Measurements from ENCODE around the gene HPCAL4. TPM values are rescaled to one million over a fixed set of nuclear protein-coding genes. Genes with fewer than 3 reads are reported as not detected.

The HPCAL4 gene
- total RNA-seq (10 to 100 TPM in 4 of 5 experiments, 1 to 10 TPM in 1; 2.9 to 49.0 (median 18.7) TPM), polyA plus RNA-seq (1 to 10 TPM; 3.6 to 9.4 TPM), total RNA-seq (53.3 reads per million, percentile 72 among the genes with 10 or more reads in this experiment)

DNA sequence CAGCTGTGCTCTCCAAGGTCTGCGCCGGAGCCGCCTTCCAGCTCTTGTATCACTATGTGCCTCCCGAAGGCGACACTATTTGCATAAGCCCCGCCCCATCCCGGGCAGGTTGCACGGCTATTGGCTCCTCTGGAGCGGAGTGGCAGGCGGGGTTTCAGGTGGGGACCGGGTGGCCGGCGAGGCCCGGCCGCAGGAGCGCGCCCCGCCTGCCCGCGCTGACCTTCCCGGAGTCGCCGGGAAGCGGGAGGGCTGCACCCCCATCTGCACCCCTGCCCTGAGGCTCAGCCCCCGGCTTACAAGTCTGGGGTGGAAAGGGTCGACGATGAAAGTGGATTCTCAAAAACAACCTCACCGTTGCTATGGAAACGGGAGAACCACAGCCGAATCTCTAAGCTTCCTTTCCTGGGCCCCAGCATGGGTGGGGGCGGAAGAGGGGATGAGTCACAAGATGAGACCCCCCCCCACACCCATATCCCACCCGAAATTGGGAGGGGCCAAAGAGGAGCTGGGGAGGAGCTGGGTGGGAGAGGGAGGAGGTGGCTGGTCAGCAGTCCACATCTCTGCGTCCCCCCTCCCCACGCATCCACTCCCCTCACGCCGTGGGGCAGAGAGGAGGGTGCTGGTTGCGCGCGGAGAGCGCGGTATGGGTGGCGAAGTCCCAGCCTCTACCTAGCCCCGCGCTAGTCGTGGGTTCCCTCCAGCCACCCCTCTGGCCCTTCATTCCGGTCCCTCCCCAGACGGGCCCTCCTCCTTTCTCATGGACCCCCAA is at the start of gene HPCAL4:
Gene HPCAL4 (minus strand): TSS at position 51 of the 769 bp plus-strand sequence. CDS start 6,830 bp downstream, outside the sequence.
- peak within 1 kb of the TSS; percentile 71 to 90 (median 86) for H3K4me3 Mint-ChIP-seq
- Histone ChIP-seq H3K4me3 (ENCODE audit: low read length) (peak within 1 kb of the TSS; percentile 89), H3K9me3 (ENCODE audit: control insufficient read depth in 2 of 3, low read length in 3 of 3) (no peaks in the 10 kb centered on the region), H3K27ac (ENCODE audit: low read depth, low read length) (peak within 1 kb of the TSS; percentile 69), H3K36me3 (ENCODE audit: control insufficient read depth in 2 of 3, insufficient read depth in 3 of 3, low read length in 3 of 3) (no peaks in the 10 kb centered on the region), H3K4me1 (ENCODE audit: control insufficient read depth in 2 of 2, insufficient read depth in 2 of 2, low read length in 2 of 2) (peaks cover 21 to 36% of the 10 kb centered on the region in 2 donors), H3K27me3 (ENCODE audit: control insufficient read depth in 2 of 2, insufficient read depth in 2 of 2, low read length in 2 of 2) (no peaks in the 10 kb centered on the region)
- H3K27ac Mint-ChIP-seq, result peak within 1 kb of the TSS; percentile 60 to 93 (median 84)
- H3K27me3 Mint-ChIP-seq, result peaks cover 0 to 64% (median 13%) of the 10 kb centered on the region in 5 donors
- ATAC-seq (peak; percentile 93), DNase-seq (peak; percentile 79 to 93 (median 88))
- ChIA-PET CTCF (interaction anchor here (0.5 to 2.5 kb wide), 5 partner anchors 12 to 1233 kb away, joined by 3 to 19 read pairs (median 4); partner anchors contain the start of gene NT5C1A), POLR2A (interaction anchor here (0.6 to 6.2 kb wide), 10 partner anchors 9 to 474 kb away, joined by 3 to 76 read pairs (median 3); partner anchors contain the start of genes NT5C1A and PPIE)
- no peaks in the 10 kb centered on the region for H3K9me3 Mint-ChIP-seq
- intact Hi-C loops (cut with micrococcal nuclease), result loop anchor here (1.0 to 5.0 kb wide), 10 partner anchors 7 to 841 kb away; partner anchors contain the start of genes PPIE (in 2 of the 2), CAP1 (in 1 of the 2), MYCBP (in 1 of the 2) and MYCL (in 1 of the 2)
- no peaks in the 10 kb centered on the region for H3K36me3 Mint-ChIP-seq
- H3K4me1 Mint-ChIP-seq, result peaks cover 22 to 48% (median 28%) of the 10 kb centered on the region in 7 donors

DNA sequence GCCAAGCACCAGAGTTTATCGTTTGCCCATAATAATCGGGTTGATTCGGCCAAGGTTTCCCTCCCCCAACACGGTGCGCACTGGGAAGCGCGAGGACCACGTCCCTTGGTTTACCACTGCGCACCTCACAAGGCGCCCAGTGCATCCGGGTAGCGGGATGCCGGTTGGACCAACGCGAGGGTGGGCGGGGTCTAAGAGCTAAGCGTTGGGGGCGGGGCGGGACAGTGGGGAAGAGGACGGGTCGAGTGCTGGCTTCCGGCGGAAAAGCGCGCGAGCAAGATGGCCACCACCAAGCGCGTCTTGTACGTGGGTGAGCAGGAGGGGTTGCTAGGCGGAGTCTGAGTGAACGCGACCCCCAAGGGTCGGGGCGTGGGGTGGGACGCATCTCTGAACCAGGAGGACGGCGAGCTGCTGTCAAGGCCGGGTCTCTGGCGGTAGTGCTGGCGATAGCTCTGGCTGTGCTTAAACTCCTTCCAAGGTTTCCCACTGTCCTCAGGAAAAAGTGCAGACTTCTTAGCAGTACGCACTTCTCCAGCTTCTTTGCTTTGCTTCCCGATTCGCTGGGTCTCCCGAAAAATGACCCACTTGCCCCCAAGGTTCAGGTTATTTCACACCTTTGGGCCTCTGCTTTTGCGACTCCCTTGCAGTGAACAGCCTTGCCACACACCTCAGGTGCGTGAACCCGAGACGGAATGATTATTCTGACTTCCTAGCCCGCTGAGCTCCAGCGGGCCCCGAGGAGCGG is 47.6 kb upstream of the HPCAL4 start, which contains the start of gene PPIE:
Gene PPIE (plus strand): TSS at position 261 of the 745 bp plus-strand sequence. CDS start 19 bp downstream, at position 280.
- intact Hi-C loops (cut with micrococcal nuclease), result loop anchor here (1.0 to 10.0 kb wide), 7 partner anchors 18 to 866 kb away; partner anchors contain the start of genes HPCAL4 (in 2 of the 2), BMP8B (in 1 of the 2), MYCBP (in 1 of the 2) and PABPC4 (in 1 of the 2)
- Histone ChIP-seq H3K4me1 (ENCODE audit: control insufficient read depth in 2 of 2, insufficient read depth in 2 of 2, low read length in 2 of 2) (peaks cover 16 to 17% of the 10 kb centered on the region in 2 donors), H3K27me3 (ENCODE audit: control insufficient read depth in 2 of 2, insufficient read depth in 2 of 2, low read length in 2 of 2) (no peaks in the 10 kb centered on the region), H3K4me3 (ENCODE audit: low read length) (peak within 1 kb of the TSS; percentile 88), H3K9me3 (ENCODE audit: control insufficient read depth in 2 of 3, low read length in 3 of 3) (no peaks in the 10 kb centered on the region), H3K36me3 (ENCODE audit: control insufficient read depth in 2 of 3, insufficient read depth in 3 of 3, low read length in 3 of 3) (peaks cover 19 to 34% (median 23%) of the 10 kb centered on the region in 3 experiments), H3K27ac (ENCODE audit: low read depth, low read length) (peak within 1 kb of the TSS; percentile 74)
- Mint-ChIP-seq H3K9me3 (peaks cover 0 to 7% (median 0%) of the 10 kb centered on the region in 11 donors), H3K27ac (peak within 1 kb of the TSS; percentile 92 to 97 (median 96)), H3K36me3 (peaks cover 10 to 24% (median 18%) of the 10 kb centered on the region in 5 donors), H3K27me3 (peaks cover 2 to 16% (median 11%) of the 10 kb centered on the region in 5 donors), H3K4me3 (peak within 1 kb of the TSS; percentile 86 to 98 (median 96)), H3K4me1 (peaks cover 21 to 44% (median 38%) of the 10 kb centered on the region in 7 donors)
- CTCF ChIA-PET, result interaction anchor here (0.6 to 1.6 kb wide), 5 partner anchors 62 to 824 kb away, joined by 3 to 10 read pairs (median 3); partner anchors contain the start of gene NT5C1A
- ATAC-seq, result peak; percentile 99
- DNase-seq, result peak; percentile 71 to 88 (median 85)
- POLR2A ChIA-PET, result interaction anchor here (0.6 to 1.9 kb wide), 21 partner anchors 10 to 1083 kb away, joined by 3 to 11 read pairs (median 4); partner anchors contain the start of genes HPCAL4, MYCBP and NDUFS5

DNA sequence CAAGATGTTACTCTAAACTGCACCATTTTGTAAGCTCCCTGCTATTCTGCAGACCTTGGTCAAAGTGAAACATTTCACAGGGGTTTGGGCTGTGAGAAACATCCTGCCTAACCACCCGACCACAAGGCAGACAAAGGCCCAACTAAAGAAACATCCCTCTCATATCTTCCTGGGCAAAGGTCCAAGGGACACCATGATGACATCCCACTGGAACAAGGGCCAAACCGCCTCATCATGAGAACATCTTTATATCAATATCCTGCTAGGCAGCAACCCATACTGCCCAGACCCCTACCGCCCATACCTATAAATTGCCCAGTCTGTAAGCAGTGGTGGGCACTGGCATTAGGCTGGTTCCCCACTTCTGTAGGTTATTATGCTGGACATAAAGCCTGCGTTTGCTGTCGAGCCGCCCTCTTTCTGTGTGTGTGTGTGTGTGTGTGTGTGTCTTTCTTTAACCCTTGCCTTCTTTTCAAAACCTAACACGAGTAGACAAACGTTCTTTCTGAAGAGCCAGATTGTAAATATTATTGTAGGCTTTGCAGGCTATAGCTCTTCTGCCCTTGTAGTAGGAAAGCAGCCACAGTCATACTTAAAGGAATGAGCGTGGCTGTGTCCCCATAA is 46.4 kb upstream of the HPCAL4 start:
- Histone ChIP-seq H3K36me3 (ENCODE audit: control insufficient read depth in 2 of 3, insufficient read depth in 3 of 3, low read length in 3 of 3) (peaks cover 9 to 23% (median 12%) of the 10 kb centered on the region in 3 experiments), H3K27ac (ENCODE audit: low read depth, low read length) (no peak overlapping the region), H3K4me3 (ENCODE audit: low read length) (no peak overlapping the region), H3K27me3 (ENCODE audit: control insufficient read depth in 2 of 2, insufficient read depth in 2 of 2, low read length in 2 of 2) (no peaks in the 10 kb centered on the region), H3K9me3 (ENCODE audit: control insufficient read depth in 2 of 3, low read length in 3 of 3) (no peaks in the 10 kb centered on the region), H3K4me1 (ENCODE audit: control insufficient read depth in 2 of 2, insufficient read depth in 2 of 2, low read length in 2 of 2) (peaks cover 16 to 17% of the 10 kb centered on the region in 2 donors)
- peaks cover 9 to 26% (median 18%) of the 10 kb centered on the region in 5 donors for H3K27me3 Mint-ChIP-seq
- ATAC-seq, result no peak
- H3K4me3 Mint-ChIP-seq, result peak overlapping the region in 9 of 10 donors; percentile 1 to 98 (median 86)
- peaks cover 10 to 23% (median 13%) of the 10 kb centered on the region in 5 donors for H3K36me3 Mint-ChIP-seq
- H3K27ac Mint-ChIP-seq, result peak overlapping the region in 4 of 9 donors; percentile 58 to 97 (median 95)
- H3K4me1 Mint-ChIP-seq, result peaks cover 21 to 44% (median 38%) of the 10 kb centered on the region in 7 donors
- intact Hi-C loops (cut with micrococcal nuclease), result loop anchor here (1.0 to 10.0 kb wide), 7 partner anchors 17 to 865 kb away; partner anchors contain the start of genes HPCAL4 (in 2 of the 2), BMP8B (in 1 of the 2), MYCBP (in 1 of the 2) and PABPC4 (in 1 of the 2)
- H3K9me3 Mint-ChIP-seq, result peaks cover 0 to 7% (median 0%) of the 10 kb centered on the region in 11 donors
- CTCF ChIA-PET, result interaction anchor here (0.6 to 1.6 kb wide), 5 partner anchors 63 to 795 kb away, joined by 3 to 10 read pairs (median 4); partner anchors contain the start of gene NT5C1A
- POLR2A ChIA-PET, result interaction anchor here (0.7 to 1.9 kb wide), 10 partner anchors 9 to 1084 kb away, joined by 3 to 6 read pairs (median 4); partner anchors contain the start of genes NDUFS5 and PABPC4
- no peak for DNase-seq

DNA sequence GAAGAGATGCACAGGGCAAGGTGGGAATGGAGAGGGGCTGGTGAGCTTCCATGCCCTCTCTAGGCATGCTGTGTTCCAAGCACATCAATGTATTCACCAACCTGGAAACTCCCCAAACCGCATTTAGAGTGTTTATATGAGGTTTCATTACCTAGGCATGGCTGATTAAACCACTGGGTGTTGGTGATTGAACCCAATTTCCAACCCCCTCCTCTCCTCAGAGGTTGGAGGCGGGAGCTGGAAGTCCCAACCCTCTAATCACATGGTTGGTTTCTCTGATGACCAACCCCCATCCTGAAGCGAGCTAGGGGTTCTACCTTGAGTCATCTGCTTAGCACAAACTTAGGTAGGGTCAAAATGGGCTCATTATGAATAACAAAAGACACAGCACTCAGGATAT is 44.5 kb upstream of the HPCAL4 start:
- H3K4me3 Mint-ChIP-seq, result no peak overlapping the region
- ATAC-seq (no peak), DNase-seq (no peak)
- peaks cover 16 to 34% (median 24%) of the 10 kb centered on the region in 5 donors for H3K27me3 Mint-ChIP-seq
- no peak overlapping the region for H3K27ac Mint-ChIP-seq
- peaks cover 16 to 17% of the 10 kb centered on the region in 2 donors for H3K4me1 ChIP-seq (ENCODE audit: control insufficient read depth in 2 of 2, insufficient read depth in 2 of 2, low read length in 2 of 2)
- peaks cover 16 to 35% (median 29%) of the 10 kb centered on the region in 7 donors for H3K4me1 Mint-ChIP-seq
- no peaks in the 10 kb centered on the region for H3K9me3 ChIP-seq (ENCODE audit: control insufficient read depth in 2 of 3, low read length in 3 of 3)
- POLR2A ChIA-PET, result interaction anchor here (1.9 kb wide), 1 partner anchor 10 kb away, joined by 5 read pairs; no protein-coding TSS in a partner anchor
- H3K4me3 ChIP-seq (ENCODE audit: low read length), result no peak overlapping the region
- H3K9me3 Mint-ChIP-seq, result peaks cover 0 to 7% (median 0%) of the 10 kb centered on the region in 11 donors
- no peaks in the 10 kb centered on the region for H3K27me3 ChIP-seq (ENCODE audit: control insufficient read depth in 2 of 2, insufficient read depth in 2 of 2, low read length in 2 of 2)
- H3K36me3 Mint-ChIP-seq, result peaks cover 0 to 13% (median 6%) of the 10 kb centered on the region in 5 donors
- intact Hi-C loops (cut with micrococcal nuclease), result loop anchor here (5.0 to 10.0 kb wide), 3 partner anchors 52 to 522 kb away; partner anchors contain the start of genes BMP8B (in 1 of the 2) and ZMPSTE24 (in 1 of the 2)
- CTCF ChIA-PET, result interaction anchor here (0.8 to 2.2 kb wide), 3 partner anchors 16 to 129 kb away, joined by 3 to 9 read pairs (median 3); partner anchors contain the start of gene NT5C1A
- peaks cover 0 to 7% (median 0%) of the 10 kb centered on the region in 3 experiments for H3K36me3 ChIP-seq (ENCODE audit: control insufficient read depth in 2 of 3, insufficient read depth in 3 of 3, low read length in 3 of 3)
- no peak overlapping the region for H3K27ac ChIP-seq (ENCODE audit: low read depth, low read length)

DNA sequence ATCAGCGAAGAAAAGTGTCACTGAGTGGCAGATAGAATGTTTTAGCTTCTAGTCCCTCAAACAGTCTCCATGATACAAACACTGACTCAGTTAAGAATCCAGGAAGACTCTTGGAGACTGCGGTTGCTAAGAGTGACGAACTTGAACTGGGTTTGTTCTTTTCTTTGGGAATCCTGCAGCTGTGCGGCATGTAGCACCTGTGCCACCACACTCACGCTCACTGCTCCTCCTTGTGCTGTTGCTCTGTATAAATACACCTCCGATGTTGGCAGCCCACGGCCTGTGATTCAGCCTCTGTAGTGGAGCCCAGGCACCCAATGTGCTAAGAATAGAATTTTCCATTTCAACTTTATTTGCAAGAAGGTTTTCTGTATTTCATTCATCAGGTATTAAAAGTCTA is 41.9 kb upstream of the HPCAL4 start:
- Mint-ChIP-seq H3K4me3 (no peak overlapping the region), H3K27ac (no peak overlapping the region), H3K36me3 (peaks cover 0 to 6% (median 3%) of the 10 kb centered on the region in 5 donors), H3K4me1 (peaks cover 0 to 17% (median 7%) of the 10 kb centered on the region in 7 donors), H3K9me3 (peaks cover 0 to 7% (median 0%) of the 10 kb centered on the region in 11 donors), H3K27me3 (peaks cover 40 to 60% (median 48%) of the 10 kb centered on the region in 5 donors)
- Histone ChIP-seq H3K4me1 (ENCODE audit: control insufficient read depth in 2 of 2, insufficient read depth in 2 of 2, low read length in 2 of 2) (peaks cover 3 to 5% of the 10 kb centered on the region in 2 donors), H3K27ac (ENCODE audit: low read depth, low read length) (no peak overlapping the region), H3K9me3 (ENCODE audit: control insufficient read depth in 2 of 3, low read length in 3 of 3) (no peaks in the 10 kb centered on the region), H3K4me3 (ENCODE audit: low read length) (no peak overlapping the region), H3K36me3 (ENCODE audit: control insufficient read depth in 2 of 3, insufficient read depth in 3 of 3, low read length in 3 of 3) (no peaks in the 10 kb centered on the region), H3K27me3 (ENCODE audit: control insufficient read depth in 2 of 2, insufficient read depth in 2 of 2, low read length in 2 of 2) (peaks cover 0 to under 1% of the 10 kb centered on the region in 2 donors)
- intact Hi-C loops (cut with micrococcal nuclease), result loop anchor here in 1 of 2 donors (10.0 kb wide), 1 partner anchor 302 kb away; no protein-coding TSS in a partner anchor
- ATAC-seq (no peak), DNase-seq (no peak)
- CTCF ChIA-PET, result interaction anchor here (0.7 kb wide), 1 partner anchor 167 kb away, joined by 3 read pairs; no protein-coding TSS in a partner anchor
- POLR2A ChIA-PET, result no interaction called here
